Kidney capillary endothelial cell (primary cell): Measurements from ENCODE around the gene ARID1A.

Source experiments
- DNase-seq: peaks from one replicate; pipeline ENCODE4 v3.0.0-alpha.2; 2018; ENCODE audit warnings: low spot score

ARID1A gene

GRCh38 chr1:26728645-26729044 lies 32.8 kb downstream of the ARID1A start:
- DNase-seq = no peak

GRCh38 chr1:26729633-26730032 lies 33.8 kb downstream of the ARID1A start:
- no peak for DNase-seq

GRCh38 chr1:26730695-26731094 lies 34.9 kb downstream of the ARID1A start:
- no peak for DNase-seq

GRCh38 chr1:26731233-26731902 lies 35.6 kb downstream of the ARID1A start:
- no peak for DNase-seq

GRCh38 chr1:26733392-26733791 lies 37.6 kb downstream of the ARID1A start:
- DNase-seq = no peak

- DNase-seq = no peak
These were observed 38.2 kb downstream of the ARID1A start for GRCh38 chr1:26733982-26734381.

- DNase-seq = no peak
These were observed 38.8 kb downstream of the ARID1A start for GRCh38 chr1:26734501-26735058.

- no peak for DNase-seq
These were observed 43.6 kb downstream of the ARID1A start for GRCh38 chr1:26739329-26739914.

- no peak for DNase-seq
These were observed 44.3 kb downstream of the ARID1A start for GRCh38 chr1:26740023-26740634.

GRCh38 chr1:26740952-26741351 lies 45.1 kb downstream of the ARID1A start:
- no peak for DNase-seq

GRCh38 chr1:26743426-26744059 lies 47.7 kb downstream of the ARID1A start:
- no peak for DNase-seq

GRCh38 chr1:26744075-26744959 lies 48.5 kb downstream of the ARID1A start:
- peak; percentile 99 for DNase-seq

- DNase-seq = no peak
These were observed 49.4 kb downstream of the ARID1A start for GRCh38 chr1:26745191-26745590.

- no peak for DNase-seq
These were observed 51.2 kb downstream of the ARID1A start for GRCh38 chr1:26747048-26747447.

GRCh38 chr1:26748351-26748750 lies 52.5 kb downstream of the ARID1A start:
- no peak for DNase-seq

GRCh38 chr1:26749458-26749857 lies 53.6 kb downstream of the ARID1A start:
- DNase-seq = no peak

- DNase-seq = no peak
These were observed 54.6 kb downstream of the ARID1A start for GRCh38 chr1:26750428-26750827.

- peak; percentile 35 for DNase-seq
These were observed 56.7 kb downstream of the ARID1A start for GRCh38 chr1:26752519-26752918.

- no peak for DNase-seq
These were observed 58.5 kb downstream of the ARID1A start for GRCh38 chr1:26754086-26754874.

GRCh38 chr1:26758358-26758757 lies 62.5 kb downstream of the ARID1A start:
- no peak for DNase-seq

- DNase-seq = no peak
These were observed 63.7 kb downstream of the ARID1A start for GRCh38 chr1:26759531-26759930.
